Measurements from ENCODE around the gene MUC5AC. TPM values are rescaled to one million over a fixed set of nuclear protein-coding genes. Genes with fewer than 3 reads are reported as not detected.
"Not testable (repeated sequence)": the region's sequence is repeated elsewhere in the genome, so short reads cannot be mapped to it uniquely, and the experiment has no call there.

Gene MUC5AC, protein sequence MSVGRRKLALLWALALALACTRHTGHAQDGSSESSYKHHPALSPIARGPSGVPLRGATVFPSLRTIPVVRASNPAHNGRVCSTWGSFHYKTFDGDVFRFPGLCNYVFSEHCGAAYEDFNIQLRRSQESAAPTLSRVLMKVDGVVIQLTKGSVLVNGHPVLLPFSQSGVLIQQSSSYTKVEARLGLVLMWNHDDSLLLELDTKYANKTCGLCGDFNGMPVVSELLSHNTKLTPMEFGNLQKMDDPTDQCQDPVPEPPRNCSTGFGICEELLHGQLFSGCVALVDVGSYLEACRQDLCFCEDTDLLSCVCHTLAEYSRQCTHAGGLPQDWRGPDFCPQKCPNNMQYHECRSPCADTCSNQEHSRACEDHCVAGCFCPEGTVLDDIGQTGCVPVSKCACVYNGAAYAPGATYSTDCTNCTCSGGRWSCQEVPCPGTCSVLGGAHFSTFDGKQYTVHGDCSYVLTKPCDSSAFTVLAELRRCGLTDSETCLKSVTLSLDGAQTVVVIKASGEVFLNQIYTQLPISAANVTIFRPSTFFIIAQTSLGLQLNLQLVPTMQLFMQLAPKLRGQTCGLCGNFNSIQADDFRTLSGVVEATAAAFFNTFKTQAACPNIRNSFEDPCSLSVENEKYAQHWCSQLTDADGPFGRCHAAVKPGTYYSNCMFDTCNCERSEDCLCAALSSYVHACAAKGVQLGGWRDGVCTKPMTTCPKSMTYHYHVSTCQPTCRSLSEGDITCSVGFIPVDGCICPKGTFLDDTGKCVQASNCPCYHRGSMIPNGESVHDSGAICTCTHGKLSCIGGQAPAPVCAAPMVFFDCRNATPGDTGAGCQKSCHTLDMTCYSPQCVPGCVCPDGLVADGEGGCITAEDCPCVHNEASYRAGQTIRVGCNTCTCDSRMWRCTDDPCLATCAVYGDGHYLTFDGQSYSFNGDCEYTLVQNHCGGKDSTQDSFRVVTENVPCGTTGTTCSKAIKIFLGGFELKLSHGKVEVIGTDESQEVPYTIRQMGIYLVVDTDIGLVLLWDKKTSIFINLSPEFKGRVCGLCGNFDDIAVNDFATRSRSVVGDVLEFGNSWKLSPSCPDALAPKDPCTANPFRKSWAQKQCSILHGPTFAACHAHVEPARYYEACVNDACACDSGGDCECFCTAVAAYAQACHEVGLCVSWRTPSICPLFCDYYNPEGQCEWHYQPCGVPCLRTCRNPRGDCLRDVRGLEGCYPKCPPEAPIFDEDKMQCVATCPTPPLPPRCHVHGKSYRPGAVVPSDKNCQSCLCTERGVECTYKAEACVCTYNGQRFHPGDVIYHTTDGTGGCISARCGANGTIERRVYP (N-terminal part only)
- not detected for total RNA-seq
- not detected for polyA plus RNA-seq
- total RNA-seq: 0 to 0.08 (median 0) reads per million in 6 experiments

- Mint-ChIP-seq H3K4me3 (no peak within 1 kb of the TSS), H3K9me3 (no peaks in the 10 kb centered on the region), H3K4me1 (no peaks in the 10 kb centered on the region), H3K27me3 (peaks cover 0 to 6% (median 1%) of the 10 kb centered on the region in 5 donors), H3K36me3 (no peaks in the 10 kb centered on the region), H3K27ac (peak within 1 kb of the TSS in 1 of 10 donors; percentile 33)
- POLR2A ChIA-PET: no interaction called here
- DNase-seq (peak in 2 of 10 donors; percentile 3 to 55), ATAC-seq (no peak)
Measured at GRCh38 chr11:1157645-1158591, at the start of gene MUC5AC. Gene MUC5AC, plus strand, starts transcription at chr11:1157953. Its CDS starts 47 bp downstream, at chr11:1158000.

GRCh38 chr11:1108246-1108900 lies 49.4 kb upstream of the MUC5AC start:
- Mint-ChIP-seq H3K9me3 (no peaks in the 10 kb centered on the region), H3K27me3 (no peaks in the 10 kb centered on the region), H3K36me3 (no peaks in the 10 kb centered on the region), H3K27ac (no peak overlapping the region), H3K4me3 (no peak overlapping the region), H3K4me1 (peaks cover 0 to 3% (median 0%) of the 10 kb centered on the region in 4 donors)
- ATAC-seq (no peak), DNase-seq (no peak)
- POLR2A ChIA-PET: no interaction called here

- POLR2A ChIA-PET: no interaction called here
- H3K4me3 Mint-ChIP-seq: no peak overlapping the region
- no peak overlapping the region for H3K27ac Mint-ChIP-seq
- ATAC-seq (no peak), DNase-seq (peak in 1 of 10 donors; percentile 44)
- peaks cover 0 to 3% (median 0%) of the 10 kb centered on the region in 4 donors for H3K4me1 Mint-ChIP-seq
- no peaks in the 10 kb centered on the region for H3K27me3 Mint-ChIP-seq
- H3K9me3 Mint-ChIP-seq: no peaks in the 10 kb centered on the region
- no peaks in the 10 kb centered on the region for H3K36me3 Mint-ChIP-seq
Measured at GRCh38 chr11:1109101-1109917, 48.4 kb upstream of the MUC5AC start.

DNA sequence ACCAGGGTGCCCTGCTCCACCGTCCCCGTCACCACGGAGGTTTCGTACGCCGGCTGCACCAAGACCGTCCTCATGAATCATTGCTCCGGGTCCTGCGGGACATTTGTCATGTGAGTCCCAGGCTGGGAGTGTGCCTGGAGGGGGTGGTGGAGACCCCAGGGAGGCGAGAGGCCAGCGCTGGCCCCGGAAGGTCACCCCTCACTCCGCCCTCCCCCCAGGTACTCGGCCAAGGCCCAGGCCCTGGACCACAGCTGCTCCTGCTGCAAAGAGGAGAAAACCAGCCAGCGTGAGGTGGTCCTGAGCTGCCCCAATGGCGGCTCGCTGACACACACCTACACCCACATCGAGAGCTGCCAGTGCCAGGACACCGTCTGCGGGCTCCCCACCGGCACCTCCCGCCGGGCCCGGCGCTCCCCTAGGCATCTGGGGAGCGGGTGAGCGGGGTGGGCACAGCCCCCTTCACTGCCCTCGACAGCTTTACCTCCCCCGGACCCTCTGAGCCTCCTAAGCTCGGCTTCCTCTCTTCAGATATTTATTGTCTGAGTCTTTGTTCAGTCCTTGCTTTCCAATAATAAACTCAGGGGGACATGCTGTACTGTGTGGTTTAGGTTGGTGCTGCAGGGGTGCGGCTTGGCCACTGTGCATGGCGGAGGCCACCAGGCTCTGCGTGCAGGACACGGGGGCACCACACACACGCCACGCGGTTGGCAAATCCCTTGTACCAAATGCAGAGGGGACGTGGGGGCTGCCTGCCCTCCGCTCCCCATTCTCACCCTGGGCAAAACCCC lies 47.6 kb upstream of the MUC5AC start:
- DNase-seq (peak in 1 of 10 donors; percentile 37), ATAC-seq (no peak)
- POLR2A ChIA-PET: no interaction called here
- peaks cover 0 to 3% (median 1%) of the 10 kb centered on the region in 4 donors for H3K4me1 Mint-ChIP-seq
- no peak overlapping the region for H3K27ac Mint-ChIP-seq
- no peaks in the 10 kb centered on the region for H3K9me3 Mint-ChIP-seq
- no peaks in the 10 kb centered on the region for H3K27me3 Mint-ChIP-seq
- no peaks in the 10 kb centered on the region for H3K36me3 Mint-ChIP-seq
- H3K4me3 Mint-ChIP-seq: no peak overlapping the region

GRCh38 chr11:1111545-1112212 lies 46.1 kb upstream of the MUC5AC start:
- Mint-ChIP-seq H3K27ac (no peak overlapping the region), H3K4me3 (no peak overlapping the region), H3K27me3 (peaks cover 0 to 2% (median 0%) of the 10 kb centered on the region in 5 donors), H3K9me3 (no peaks in the 10 kb centered on the region), H3K36me3 (no peaks in the 10 kb centered on the region), H3K4me1 (peaks cover 0 to 3% (median 1%) of the 10 kb centered on the region in 4 donors)
- no peak for ATAC-seq
- POLR2A ChIA-PET: no interaction called here
- peak in 1 of 10 donors; percentile 37 for DNase-seq

GRCh38 chr11:1112351-1113191 lies 45.2 kb upstream of the MUC5AC start:
- Mint-ChIP-seq H3K27me3 (peaks cover 0 to 2% (median 0%) of the 10 kb centered on the region in 5 donors), H3K27ac (no peak overlapping the region), H3K4me3 (no peak overlapping the region), H3K4me1 (peaks cover 0 to 3% (median 1%) of the 10 kb centered on the region in 4 donors), H3K9me3 (no peaks in the 10 kb centered on the region), H3K36me3 (no peaks in the 10 kb centered on the region)
- ATAC-seq (no peak), DNase-seq (peak in 1 of 10 donors; percentile 50)
- POLR2A ChIA-PET: no interaction called here

- no peak for ATAC-seq
- Mint-ChIP-seq H3K4me3 (no peak overlapping the region), H3K27ac (no peak overlapping the region), H3K9me3 (no peaks in the 10 kb centered on the region), H3K36me3 (no peaks in the 10 kb centered on the region), H3K27me3 (peaks cover 0 to 2% (median 0%) of the 10 kb centered on the region in 5 donors), H3K4me1 (peaks cover 0 to 3% (median 1%) of the 10 kb centered on the region in 4 donors)
- DNase-seq: peak in 2 of 10 donors; percentile 9 to 49
- POLR2A ChIA-PET: no interaction called here
Measured at GRCh38 chr11:1113405-1114201, 44.1 kb upstream of the MUC5AC start.

DNA sequence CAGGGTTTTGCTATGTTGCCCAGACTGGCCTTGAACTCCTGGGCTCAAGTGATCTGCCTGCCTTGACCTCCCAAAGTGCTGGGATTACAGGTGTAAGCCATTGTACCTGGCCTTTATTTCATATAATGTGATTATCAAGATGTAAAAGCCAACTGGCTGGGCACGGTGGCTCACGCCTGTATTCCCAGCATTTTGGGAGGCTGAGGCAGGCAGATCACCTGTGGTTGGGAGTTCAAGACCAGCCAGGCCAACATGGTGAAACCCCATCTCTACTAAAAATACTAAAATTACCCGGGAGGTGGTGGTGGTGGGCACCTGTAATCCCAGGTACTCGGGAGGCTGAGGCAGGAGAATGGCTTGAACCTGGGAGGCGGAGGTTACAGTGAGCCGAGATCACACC lies 42.5 kb upstream of the MUC5AC start:
- peak in 1 of 10 donors; percentile 45 for DNase-seq
- not testable (repeated sequence) for H3K36me3 Mint-ChIP-seq

More for the DNA sequence above, 42.5 kb upstream of the MUC5AC start:
- H3K9me3 Mint-ChIP-seq, POLR2A ChIA-PET, ATAC-seq, H3K27me3 Mint-ChIP-seq, H3K27ac Mint-ChIP-seq, H3K4me1 Mint-ChIP-seq, H3K4me3 Mint-ChIP-seq: not testable (repeated sequence)

Measured in naive thymus-derived CD8-positive, alpha-beta T cell (primary cell).